GM19328 (cell line): ENCODE data around the gene PARD3B.
"Not testable (repeated sequence)": the region's sequence is repeated elsewhere in the genome, so short reads cannot be mapped to it uniquely, and the experiment has no call there.

Experiments used
- ATAC-seq: cut with Tn5 transposase; IDR thresholded peaks from one replicate; pipeline ENCODE4 v1.9.1; 2021; ENCODE audit warnings: mild to moderate bottlenecking, moderate library complexity; ENCODE audit not compliant: unreplicated experiment

The PARD3B gene

DNA sequence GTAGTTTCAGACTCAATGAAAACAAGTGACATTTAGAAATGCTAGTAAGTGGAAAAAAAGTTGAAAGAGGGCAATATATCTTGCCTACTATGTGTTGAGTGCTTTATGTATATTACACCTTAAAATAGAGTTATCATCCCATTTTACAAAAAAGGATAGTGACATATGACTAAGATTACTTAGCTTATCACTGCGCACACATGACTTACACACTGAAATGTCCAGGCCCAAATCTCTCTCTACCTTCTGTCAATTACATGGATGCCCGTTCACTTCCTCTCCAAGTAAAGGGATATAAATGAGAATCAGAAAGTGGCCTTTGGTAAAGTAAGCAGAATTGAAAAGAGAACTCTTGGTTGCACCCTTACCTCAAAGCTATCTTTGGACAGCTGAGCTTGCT is 3.6 kb upstream of the PARD3B start:
- no peak for ATAC-seq

DNA sequence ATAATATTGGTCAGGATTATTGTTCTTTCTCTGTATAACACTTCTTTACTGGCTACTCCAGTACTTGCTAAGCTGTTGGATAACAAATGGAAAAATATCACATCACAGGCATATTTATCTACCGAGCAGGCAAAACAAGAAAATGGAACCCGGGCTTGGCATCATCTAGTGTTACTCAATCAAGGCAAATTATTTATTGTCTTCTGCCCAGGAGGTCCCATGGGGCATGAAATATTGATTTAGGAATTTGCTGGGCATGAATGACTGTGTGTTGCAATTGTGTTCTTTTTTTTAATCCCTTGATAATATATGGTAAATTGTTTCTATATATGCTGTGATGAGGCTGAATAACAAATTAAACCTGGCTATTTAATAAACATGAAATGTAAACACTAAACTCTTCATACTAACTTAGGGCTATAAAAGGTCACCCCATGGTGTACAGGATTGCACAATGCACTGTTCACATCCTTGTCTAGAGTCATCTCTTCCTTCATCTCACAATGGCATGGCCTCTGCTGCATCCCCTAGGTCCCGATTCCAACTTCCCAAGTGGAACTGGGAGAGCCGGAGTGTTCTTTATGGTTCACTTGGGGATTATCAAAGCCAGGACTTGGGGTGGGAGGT is 2.2 kb upstream of the PARD3B start:
- no peak for ATAC-seq

DNA sequence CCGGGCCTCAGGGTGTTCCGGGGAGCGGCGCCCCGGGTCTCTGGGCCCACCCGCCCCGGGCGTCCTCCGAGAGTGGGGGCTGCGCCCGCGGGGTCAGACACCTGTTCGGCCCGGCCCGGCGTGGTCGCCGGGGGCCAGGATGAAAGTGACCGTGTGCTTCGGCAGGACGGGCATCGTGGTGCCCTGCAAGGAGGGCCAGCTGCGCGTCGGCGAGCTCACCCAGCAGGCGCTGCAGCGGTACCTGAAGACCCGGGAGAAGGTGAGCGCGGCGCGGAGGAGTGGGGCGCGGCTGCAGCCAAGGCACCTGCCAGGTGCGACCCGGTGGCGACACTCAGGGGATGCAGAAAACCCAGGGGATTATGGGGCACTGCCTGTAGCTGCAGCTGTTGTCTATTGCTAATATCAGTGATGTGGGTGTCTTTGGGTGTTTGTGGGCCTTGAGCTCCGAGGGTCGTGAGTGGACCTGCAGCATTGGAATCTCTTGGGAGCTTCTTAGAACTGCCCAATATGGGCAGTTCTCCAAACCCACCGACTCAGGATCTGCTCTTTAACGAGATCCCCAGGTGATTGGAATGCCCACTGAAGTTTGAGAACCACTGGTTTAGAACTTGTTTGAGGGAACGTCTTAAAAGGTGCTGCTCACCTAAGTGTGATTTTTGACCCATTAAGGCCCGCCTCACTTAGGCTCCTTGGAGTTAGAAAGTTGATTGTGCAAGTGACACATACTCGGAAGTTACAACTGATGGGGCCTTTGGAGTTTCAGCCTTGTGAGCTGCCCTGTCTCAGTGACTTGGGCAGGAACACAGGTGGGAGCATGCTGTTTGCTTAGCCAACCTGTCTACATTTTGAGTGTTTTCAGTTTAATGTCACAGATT is 823 bp downstream of the PARD3B start:
- no peak for ATAC-seq

DNA sequence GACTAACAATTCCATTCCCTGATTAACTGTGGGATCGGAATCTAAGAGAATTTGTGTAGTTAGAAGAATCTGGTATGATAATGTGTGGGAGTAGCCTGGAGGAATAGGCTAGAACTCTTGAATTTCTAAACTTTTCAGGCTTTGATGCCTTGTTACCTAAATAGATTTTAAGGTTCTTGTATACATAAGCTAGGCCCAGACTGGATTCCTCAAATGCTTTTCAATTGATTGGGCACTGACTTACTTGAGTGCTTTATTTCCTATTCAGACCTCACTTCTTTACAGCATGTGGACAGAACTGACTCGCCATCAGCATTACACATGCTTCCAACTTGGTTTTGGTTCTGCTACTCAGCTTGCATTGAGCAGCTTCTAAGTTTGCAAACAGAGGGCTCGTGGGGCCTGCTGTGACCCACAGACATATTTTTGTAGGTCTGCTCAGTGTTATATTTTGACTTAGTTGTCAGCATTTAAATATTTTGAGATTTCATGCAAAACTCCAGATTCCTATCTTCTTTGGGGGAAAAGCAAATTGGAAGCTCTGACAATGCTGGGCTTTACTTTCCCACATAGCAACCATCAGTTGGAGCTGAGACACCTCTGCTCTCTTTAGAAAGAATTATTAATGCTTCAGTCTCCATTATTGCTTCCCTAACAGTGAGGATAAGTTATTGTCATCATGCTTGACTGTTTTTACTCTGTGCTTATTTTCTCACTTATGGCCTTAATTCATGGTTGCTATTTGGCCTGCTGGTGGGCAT is 5.7 kb downstream of the PARD3B start:
- ATAC-seq: no peak

DNA sequence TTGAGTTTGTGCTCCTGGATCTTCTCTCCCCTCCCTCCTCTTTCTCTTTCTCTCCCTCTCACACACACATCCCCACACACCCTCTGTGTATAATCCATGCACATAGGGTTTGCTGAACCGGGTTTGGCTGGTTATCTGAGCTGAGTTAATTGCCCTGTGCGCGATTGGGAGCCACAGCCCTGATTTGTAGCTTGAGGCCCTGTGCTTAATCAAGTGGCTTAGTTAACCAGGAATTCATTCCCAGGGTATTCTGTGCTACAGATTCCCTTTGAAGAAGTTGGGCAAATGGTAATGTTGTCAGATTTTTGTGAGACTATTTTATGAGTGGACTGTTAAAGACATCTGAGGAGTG is 6.2 kb downstream of the PARD3B start:
- no peak for ATAC-seq

DNA sequence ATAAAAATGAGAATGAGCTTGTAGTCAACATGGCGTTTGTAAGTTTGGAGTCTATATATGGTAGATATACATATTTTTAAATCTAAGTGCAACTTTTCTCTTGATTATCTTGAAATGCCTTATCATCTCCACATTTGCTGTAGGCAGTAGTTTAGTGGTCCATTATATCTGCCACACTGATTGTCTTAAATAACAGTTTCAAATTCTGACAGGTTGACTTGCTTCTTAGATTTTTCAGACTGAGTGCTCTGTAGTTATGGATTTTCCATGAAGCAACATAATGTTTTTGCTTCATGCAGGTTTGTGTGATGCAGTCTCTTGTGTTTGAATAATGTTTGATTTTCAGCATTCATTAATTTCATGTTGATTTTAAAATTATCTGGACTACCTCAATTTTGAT is 12.3 kb downstream of the PARD3B start:
- no peak for ATAC-seq

DNA sequence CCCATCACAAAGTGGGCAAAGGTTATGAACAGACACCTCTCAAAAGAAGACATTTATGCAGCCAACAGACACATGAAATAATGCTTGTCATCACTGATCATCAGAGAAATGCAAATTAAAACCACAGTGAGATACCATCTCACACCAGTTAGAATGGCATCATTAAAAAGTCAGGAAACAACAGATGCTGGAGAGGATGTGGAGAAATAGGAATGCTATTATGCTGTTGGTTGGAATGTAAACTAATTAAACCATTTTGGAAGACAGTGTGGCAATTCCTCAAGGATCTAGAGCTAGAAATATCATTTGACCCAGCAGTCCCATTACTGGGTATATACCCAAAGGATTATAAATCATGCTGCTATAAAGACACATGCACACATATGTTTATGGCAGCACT is 14.1 kb downstream of the PARD3B start:
- not testable (repeated sequence) for ATAC-seq

DNA sequence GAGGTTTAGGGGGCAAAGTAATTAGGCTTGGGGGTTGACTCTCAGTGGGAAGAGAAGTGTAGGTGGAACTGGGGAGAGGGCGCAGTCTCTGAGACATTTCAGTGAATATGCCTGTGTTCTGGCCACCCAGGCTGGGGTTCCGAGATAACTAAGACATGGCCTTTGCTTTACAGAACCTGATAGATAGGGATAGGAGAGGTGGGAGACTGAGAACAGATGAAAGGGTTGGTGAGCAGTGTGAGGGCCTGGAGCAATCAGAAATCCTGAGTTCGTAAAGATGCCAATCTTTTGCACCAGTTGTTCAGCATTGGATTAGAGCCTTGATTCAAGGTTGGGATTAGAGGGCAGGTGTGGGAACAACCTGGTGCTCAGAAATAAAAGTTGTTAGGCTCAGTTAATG is 15.6 kb downstream of the PARD3B start:
- ATAC-seq: no peak

DNA sequence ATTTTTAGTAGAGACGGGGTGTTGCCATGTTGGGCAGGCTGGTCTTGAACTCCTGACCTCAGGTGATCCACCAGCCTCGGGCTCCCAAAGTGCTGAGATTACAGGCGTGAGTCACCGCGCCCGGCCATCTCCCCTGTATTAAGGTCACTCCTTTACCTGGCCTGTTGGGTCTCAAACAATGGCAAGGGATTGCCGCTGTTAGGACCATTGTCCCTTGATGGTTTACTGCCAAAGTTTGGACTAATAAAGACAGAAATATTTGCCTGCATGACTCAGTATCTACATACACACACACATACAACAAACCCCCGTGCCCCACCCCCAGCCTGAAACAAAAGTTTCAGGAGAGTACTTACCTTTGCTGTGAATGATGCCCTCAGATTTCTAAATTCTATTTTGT is 16.5 kb downstream of the PARD3B start:
- ATAC-seq: no peak

DNA sequence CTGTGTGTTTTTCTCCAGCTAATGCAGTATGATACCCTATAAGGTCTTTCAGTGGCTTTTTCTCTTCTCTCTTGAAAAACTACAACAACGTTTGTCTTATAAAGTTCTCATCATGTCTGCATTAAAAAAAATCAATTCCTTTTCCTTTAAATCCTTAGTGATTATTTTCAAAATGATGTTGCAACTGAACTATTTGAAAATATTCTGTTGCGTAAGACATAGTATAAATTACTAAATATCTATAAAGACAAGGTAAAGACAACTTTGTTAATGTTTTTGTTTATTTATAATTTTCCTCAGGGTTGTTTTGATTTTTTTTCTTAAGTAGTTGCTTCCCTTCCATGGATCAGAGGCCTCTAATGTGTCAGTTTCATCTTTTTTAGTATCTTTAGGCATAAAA is 21.2 kb downstream of the PARD3B start:
- ATAC-seq: no peak

DNA sequence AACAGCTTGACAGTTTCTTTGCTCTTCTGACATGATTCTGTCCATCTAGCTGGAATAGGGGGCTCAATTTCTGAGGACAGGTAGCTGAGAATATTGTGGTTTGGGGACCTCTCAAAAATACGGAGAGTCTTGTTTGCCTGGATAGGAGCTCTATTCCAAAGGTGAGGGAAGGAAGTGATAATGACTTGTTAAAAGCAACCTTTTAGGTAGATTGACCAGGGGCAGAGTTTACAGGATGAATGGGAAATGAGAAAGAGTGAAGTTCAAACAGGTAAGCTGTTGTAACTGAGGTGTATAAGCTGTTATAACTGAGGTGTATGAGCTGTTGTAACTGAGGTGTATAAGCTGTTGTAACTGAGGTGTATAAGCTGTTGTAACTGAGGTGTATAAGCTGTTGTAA is 25.1 kb downstream of the PARD3B start:
- ATAC-seq: no peak

DNA sequence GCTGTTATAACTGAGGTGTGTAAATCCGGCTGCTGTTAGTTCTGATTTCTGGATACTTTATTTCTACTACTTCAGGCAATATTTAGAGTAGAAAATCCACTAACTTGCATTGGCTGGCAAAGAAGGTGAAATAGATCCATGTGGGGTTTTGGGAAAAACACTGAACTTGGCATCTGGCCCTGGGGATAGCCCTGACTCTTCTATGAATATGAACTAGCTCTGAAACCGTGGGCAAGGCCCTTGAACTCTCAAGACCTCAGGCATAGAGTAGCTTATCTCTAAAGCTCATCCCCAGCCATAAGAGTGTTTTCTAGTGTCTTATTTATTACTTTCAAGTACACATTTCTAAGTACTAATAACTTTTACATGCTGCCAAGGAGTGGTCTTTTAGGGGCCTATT is 25.8 kb downstream of the PARD3B start:
- no peak for ATAC-seq

DNA sequence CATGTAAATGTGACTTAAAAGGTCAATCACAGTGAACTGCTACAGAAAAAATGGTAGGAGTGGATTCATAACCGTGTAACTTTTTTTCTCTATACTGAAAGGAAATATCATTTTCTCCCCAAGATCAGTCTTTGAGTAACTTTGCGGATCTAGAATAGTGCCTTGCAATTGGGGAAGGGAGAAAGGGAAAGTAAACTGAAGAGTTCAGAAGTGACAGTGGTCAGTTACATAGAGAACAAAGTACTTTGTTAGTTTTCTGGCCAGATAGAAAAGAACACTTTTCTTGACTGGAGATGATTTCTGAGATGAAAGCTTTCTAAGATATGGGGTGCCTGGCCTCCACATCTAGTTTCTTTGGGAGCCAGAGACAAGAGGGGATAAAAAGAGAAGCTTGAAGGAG is 26.6 kb downstream of the PARD3B start:
- no peak for ATAC-seq

DNA sequence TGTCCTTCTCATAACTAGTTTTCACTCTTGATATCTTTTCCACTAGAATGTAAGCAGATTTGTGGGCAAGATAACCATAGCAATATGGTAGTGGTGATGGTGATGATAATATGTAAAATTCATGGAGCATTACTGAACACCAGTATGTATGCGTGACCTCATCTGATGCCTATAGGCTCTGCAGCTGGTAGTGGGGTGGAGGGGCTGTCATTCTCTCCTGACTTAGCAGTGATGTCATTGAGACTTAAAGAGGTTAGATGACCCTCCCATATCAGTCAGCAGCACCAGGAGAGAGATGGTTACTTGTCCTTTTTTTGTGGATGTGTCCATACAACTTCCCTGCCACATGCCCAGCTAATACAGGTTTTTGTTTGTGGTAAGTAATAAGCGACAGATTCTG is 27.9 kb downstream of the PARD3B start:
- no peak for ATAC-seq

DNA sequence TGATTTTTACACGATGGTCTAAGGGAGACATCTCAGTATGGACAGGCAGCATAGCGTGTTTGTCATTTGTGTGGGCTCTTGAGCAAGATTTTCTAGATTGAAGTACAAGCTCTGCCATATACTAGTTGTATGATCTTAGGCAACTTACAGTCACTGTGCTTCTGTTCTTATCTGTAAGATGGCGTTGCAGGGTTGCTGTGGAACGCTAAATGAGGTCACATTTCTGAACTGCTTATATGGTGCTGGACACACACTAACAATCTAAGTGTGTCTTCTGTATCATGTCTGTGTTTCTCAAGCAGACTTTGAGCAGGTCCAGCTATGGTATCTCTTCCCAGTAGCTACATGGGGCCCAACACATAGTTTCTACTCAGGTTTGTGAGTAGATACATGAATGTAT is 29.2 kb downstream of the PARD3B start:
- ATAC-seq: no peak

DNA sequence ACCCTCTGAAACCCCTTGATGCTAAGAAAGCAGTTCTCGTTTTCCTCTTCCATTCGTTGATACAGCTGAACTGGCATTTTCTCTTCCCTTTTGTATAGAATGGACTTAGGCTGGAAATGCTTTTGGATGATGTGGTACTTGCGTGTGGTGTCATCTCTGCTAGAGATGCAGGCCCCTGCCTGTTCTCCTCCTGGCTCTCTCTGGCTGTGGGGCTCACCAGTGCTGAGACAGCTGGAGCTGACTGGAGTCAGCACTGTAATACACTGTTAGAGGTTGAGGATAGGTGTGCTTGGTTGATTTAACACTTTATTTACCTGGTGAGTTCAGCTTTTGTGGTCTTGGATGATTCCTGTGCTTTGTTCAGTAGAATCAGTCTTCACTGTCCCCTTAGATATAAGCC is 30.2 kb downstream of the PARD3B start:
- ATAC-seq: no peak

DNA sequence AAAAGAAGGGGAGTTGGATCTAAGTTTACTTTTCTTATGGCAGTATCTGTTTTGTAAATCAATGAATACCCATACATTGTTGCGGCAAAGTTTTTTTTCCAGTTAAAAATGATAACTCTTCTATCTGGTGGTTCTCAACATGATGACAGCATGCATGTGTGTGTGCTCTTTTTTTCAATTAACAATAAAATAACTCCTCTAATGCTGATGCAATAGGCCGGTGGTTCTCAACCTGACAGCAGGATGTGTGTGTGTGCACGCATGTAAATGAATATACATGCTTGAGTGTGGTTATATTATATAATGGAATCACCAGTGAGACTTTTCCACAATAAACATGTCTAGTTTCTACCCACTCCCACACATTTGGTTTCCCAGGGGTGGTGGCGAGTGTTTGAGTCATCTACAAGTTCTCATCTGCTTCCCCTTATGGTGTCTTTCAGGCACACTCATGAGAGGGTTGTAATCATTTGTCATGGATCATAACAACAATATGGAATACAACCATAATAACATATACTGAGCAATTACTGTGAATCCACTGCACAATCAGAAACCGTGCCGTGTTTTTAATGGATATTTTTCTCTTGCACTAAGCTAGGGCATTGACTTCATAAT is 31.2 kb downstream of the PARD3B start:
- no peak for ATAC-seq

DNA sequence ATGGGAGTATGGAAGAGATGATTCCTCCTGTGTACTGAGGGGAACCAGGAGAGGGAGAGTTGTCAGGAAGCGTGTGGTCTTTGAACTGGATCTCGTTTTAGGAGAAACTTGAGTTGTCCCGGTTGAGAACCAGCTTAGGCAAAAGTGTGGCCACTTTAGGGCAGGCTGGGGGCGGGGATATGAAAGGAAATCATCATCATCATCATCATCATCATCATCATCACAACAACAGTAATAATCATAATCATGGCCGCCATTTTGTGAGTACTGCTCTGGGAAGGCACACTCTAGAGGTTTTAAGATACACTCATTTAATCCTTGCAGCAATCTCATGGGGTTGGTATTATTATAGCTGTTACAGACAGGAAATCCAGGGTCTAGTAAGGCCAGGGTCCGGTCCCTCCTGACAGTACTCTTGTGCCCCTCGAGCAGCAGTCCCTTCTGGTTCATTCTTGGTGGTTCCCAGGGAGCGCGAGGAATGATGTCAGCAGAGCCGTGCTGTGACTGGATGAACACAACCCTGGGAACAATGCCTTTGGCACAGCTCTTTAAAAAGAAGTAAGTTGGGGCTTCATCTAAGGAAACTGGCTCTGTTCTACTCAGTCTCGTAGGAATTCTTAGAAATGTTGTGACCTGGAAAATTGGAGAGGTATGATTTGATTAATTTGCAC is 33.8 kb downstream of the PARD3B start:
- no peak for ATAC-seq

DNA sequence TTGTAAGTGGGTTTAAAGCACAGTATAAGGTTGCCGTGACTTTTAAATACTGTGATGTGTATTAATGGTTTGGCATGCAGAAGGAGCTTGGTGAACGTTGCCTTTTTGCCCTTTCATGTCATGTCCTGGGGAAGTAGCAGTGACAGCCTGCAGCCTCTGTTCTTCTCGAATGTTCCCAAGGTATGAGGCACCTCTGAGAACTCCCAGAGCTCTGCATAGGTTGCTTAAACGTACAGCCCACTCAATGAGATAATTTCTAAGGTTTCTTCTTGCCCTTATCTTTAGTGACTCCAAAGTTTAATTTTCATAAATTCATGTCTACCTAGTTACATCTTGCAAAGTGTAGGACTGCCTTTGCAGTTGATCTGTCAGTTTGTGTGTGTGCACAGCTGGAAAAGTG is 36.7 kb downstream of the PARD3B start:
- no peak for ATAC-seq

DNA sequence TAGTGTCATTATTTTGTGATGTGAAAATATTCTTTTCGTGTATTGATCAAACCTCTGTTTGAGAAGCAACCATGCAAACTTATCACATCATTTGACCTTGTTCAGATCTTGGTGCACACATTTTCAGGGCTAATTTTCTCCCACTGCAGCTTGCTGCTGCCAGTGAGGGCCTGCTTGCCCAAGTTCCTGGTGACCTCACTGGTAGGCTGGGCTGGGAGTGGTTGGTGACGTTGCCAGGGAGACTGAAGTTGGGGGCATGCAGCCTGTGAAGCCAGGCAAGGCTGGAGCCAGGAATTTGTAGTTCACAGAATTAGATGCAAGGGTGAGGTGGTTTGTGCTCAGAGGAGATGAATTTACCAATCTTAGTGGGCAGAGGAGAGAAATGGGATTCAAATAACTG is 38.5 kb downstream of the PARD3B start:
- no peak for ATAC-seq

DNA sequence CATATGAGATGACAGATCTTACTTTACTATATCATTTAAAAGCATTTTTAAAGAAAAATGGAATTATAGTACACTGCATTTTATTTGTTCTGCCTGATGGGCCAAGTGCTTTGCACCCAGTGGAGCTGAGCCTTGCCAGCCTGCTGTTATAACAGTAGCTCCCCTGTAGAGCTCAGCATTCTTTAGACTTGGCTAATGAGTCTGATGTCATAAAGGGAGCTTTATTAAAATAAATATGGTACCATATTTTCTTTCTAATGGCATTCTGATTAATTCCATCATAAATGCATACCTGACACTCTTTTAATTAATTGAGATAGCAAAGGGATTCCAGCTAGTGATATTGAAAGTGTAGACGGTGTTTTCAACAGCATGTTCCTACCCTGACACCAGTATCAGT is 40.7 kb downstream of the PARD3B start:
- no peak for ATAC-seq
